Kidney tubule cell (primary cell): Measurements from ENCODE around the gene SLC6A14.
A peak's percentile ranks its signal among the peaks of the same experiment; 100 is the strongest.

Source experiments
- DNase-seq: peaks from one replicate; pipeline ENCODE4 v3.0.0-alpha.2; 2018; ENCODE audit warnings: low spot score

The SLC6A14 gene, protein sequence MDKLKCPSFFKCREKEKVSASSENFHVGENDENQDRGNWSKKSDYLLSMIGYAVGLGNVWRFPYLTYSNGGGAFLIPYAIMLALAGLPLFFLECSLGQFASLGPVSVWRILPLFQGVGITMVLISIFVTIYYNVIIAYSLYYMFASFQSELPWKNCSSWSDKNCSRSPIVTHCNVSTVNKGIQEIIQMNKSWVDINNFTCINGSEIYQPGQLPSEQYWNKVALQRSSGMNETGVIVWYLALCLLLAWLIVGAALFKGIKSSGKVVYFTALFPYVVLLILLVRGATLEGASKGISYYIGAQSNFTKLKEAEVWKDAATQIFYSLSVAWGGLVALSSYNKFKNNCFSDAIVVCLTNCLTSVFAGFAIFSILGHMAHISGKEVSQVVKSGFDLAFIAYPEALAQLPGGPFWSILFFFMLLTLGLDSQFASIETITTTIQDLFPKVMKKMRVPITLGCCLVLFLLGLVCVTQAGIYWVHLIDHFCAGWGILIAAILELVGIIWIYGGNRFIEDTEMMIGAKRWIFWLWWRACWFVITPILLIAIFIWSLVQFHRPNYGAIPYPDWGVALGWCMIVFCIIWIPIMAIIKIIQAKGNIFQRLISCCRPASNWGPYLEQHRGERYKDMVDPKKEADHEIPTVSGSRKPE

DNA sequence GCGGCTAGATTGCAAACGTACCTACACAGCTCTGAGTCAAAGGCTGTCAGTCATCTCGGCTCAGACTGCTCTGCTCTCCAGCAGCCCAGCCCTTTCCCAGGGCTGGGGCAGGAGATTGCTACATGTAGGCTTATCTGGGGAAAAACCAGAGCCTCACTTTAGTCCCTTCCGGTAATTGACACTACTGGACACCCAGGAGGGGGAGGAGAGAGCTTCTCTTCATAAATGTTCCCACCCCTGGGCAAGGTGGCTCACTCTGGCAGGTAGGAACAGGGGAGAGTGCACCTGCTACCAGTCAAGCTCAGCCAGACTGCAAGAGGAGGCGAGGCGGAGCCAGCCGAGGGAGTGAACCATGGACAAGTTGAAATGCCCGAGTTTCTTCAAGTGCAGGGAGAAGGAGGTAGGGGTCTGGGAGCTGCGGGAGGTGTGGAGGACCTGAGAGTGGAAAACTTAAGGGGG lies at the start of gene SLC6A14:
Gene SLC6A14 (plus strand): TSS at position 249 of the 459 bp plus-strand sequence. CDS start 104 bp downstream, at position 353.
- peak; percentile 22 for DNase-seq

DNA sequence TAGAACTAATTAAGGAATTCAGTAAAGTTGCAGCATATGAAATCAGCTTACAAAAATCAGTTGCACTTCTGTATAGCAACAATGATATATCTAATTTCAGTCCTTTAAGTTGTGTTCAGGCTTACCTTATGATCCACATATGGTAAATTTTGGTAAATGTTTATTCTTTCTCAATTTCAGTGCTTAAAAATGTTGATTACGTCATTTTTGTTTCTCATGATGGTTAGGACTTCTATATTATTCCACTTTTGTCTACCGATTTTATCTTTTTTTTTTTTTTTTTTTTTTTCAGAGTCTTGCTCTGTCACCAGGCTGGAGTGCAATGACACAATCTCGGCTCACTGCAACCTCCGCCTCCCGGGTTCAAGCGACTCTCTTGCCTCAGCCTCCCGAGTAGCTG lies 40.7 kb upstream of the SLC6A14 start:
- no peak for DNase-seq

DNA sequence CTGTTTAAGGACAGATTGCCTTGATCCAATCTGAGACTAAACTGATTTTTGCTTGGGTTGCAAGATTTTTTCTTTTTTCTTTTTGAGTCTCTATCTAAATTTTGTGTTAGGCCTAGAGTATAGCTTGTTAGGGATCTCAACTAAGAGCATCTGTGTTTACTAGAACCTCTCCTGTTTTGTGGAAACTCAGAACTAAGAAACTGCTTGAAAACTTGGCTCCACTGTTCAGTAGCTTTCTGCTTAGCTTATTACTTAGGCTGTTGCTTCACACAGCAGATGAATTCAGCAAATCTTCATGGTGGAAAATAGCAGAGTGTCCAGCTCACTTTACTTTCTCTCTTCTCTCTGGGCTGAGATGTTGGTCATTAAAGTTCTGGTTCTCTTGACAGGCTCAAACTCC lies 36.7 kb upstream of the SLC6A14 start:
- DNase-seq = no peak

DNA sequence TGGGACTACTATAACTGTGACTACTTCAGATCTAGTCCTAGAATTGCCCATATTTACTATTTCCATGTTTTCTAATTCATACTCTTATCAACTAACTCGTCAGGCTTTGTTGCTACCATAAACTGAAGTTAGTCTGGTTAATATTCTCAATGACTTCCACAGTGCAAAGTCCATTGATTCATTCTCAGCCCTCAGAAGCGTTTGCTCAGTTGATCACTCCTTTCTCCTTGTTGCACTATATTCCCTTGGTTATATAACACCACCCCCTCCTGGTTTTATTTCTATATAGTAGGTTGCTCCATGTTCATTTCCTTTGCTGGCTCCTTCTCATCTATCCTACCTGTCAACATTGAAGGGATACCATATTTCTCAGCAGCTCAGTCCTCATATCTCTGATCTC lies 27.2 kb upstream of the SLC6A14 start:
- DNase-seq = no peak

DNA sequence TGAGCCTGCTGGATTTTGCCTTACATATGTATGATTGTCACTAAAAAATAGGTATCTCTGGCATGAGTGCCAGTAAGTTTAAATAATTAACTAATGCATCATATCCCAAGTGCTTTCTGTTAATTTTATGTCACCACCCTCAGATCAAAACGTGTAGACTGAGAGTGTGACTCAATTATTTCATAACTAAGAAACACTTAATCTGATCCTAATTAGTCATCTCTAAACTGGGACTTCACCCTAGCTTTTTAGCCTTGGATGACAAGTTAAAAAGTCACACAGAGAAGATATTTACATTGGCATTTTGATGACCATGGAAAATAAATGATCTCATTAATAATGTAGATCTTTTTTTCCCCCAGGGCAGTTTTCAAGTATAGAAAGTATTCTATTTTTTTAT lies 23.1 kb upstream of the SLC6A14 start:
- peak; percentile 35 for DNase-seq

DNA sequence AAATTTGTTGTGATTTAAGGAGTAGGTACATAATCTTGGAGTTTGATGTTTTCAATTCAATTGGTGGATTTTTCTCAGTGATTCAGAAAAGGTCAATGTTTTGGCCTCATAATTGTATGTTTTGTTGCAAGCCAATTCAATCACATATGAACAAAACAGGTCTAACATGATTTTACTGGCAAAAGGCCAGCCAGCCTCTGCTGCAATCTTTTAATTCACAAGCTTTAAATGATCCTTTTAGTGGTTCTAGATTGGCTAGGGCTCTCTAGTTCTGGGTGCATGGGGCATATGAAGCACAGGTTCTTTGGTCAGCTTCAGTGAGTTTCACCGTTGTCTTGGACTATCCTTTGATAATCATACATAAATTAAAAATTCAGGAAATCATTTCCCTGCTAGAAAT lies 19.2 kb upstream of the SLC6A14 start:
- no peak for DNase-seq

DNA sequence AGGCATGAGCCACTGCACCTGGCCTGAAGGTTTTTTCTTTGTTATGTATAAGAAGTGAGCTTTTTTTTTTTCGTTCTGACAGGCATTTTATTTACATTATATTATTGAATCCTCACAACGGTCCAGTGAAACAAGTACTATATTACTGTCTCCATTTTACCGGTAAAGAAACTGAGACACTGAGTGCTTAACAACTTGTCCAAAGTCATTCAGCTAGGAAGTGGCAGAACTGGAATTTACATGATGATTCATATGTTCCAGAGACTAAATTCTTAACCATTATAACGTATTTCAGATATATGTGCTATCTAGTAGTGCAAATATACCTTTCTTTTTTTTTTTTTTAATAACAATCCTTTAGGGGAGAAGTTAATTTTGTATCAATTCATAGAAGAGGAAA lies 18.4 kb upstream of the SLC6A14 start:
- DNase-seq = peak; percentile 7

DNA sequence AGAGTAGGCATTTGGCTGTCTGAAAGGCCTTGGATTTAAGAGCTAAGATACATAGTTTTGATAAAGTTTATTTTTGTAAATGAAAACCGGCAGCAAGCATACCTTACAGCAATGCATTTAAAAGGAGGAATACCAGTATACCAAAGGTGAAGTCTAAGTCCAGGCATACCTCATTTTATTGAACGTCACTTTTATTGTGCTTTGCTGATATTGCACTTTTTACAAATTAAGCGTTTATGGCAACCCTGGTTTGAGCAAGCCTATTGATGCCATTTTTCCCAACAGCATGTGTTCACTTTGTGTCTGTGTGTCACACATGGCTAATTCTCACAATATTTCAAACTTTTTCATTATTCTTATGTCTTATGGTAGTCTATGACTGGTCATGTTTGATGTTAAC lies 8.4 kb upstream of the SLC6A14 start:
- DNase-seq = no peak

DNA sequence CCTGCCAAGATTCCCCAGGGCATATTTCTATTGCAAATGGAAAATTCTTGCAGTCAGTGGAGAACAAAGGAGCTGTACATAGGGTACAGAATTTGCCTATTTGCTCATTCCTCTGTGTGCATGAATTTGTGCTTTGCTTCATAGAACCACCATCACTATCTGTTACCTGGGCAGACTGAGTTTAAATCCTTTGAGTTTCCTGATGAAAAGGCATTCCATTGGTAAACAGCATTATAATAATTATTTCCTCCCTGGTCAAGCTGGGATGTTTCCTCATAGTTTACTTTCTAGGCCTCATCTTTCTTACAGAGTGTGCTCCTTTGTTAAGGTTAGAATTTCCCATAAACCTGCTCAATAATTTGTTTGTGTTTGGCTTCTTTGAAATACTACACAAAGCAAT lies 809 bp upstream of the SLC6A14 start:
- no peak for DNase-seq

DNA sequence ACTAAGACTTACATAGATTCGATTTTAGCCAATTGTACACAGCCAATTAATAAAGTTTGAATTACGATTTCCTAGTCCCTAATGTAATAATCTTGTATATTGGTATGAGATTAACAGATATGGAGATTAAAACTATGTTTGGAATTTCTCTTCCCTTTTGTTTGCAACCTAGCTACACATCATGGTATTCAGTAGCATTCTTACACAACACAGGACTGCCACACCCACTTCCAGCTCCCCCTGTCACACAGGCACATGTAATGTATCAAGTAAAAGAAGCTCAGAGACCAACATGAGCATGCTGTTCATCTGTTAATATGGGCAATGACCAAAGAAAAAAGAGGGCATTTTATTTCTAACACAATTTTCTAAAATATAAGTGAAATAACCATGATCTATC lies 12.8 kb downstream of the SLC6A14 start:
- DNase-seq = no peak

DNA sequence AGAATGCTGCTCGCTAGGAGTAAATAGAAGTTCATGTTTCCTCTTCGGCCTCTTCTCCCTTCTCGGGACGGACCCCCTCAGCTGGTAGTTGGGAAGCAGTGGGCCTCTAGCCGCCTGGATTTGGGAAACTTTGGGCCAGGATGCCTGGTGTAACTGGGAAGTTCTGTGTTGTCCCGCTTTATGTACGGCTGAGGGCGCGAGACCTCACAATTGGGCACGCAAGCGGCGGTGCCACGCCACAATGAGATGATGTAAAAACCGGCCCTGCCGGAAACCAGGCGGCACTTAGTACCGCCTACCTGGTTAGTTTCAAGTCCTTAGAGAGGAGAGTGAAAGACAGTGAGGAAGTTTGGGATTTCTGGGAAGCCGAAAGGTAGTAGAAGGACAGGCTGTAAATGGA lies 26.4 kb downstream of the SLC6A14 start, which contains the start of gene CT83:
Gene CT83 (minus strand): TSS at position 155 of the 400 bp plus-strand sequence. CDS start 120 bp downstream, at position 35.
- DNase-seq = no peak

DNA sequence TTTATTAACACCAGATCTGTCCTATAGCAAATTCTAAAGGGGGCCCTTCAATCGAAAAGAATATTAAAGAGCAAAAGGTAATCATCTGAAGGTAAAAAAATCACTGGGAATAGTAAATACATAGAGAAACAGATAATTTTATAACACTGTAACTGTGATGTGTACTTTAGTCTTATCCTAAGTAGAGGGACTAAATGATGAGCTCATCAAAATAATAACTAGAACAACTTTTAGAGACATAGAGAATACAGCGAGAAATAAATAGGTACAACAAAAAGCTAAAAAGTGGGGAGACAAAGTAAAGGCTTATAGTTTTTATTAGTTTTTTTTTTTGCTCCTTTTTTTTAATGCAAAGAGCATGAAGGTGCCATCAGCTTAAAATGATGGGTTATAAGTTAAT lies 43.7 kb downstream of the SLC6A14 start:
- DNase-seq = no peak

DNA sequence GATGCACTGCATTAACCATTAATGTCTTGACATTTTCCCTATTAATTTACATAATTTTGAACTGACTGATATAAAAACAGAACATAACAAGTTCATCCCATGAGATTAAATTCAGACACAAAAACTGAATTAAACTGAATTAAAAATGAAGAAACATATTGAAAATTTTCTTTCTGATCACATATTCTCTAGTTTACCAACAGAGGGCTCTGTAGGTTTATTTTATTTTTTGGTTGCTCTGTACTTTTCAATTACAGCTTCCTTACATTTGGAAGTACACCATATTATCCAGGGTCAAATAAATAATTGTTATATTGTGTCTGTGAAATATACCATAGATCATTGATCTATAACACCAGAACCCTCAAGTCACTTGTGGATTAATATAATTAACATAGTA lies 53.7 kb downstream of the SLC6A14 start:
- DNase-seq = peak; percentile 18

DNA sequence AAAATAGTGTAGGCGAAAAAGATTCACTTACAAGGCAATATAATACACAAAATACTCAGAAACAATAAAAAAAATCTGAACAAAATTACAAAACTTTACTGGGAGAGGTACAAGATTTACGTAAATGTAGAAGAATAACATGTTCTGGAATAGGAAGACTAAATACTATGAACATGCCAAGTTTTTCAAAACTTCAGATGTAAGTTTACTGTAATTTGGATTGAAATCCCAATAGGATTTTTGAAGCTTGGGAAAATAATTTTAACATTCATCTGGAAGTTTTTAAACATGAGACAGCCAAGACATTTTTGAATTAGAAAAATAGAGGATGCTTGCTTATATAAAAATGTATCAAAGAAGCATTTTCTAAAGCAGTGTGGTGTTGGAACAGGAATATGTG lies 56.9 kb downstream of the SLC6A14 start:
- DNase-seq = no peak

DNA sequence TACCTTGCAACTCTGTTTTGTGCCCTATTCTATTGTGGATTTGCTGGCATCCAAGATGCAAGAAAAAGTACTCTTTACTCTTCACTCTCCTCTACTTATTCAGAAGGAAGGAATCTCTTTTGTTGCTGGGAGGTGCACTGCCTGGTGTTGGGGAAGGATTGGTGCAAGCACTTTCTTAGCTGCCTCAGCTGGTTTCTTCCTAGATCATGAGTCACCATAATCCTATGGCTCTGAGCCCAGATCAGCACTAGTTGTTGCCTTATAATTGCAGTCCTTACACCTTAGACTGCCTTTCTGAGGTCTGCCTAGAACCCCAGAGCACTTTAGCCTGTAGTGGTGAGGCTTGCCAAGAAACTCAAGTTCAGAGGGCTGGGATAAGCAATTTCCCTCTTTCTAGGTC lies 63.4 kb downstream of the SLC6A14 start:
- DNase-seq = peak; percentile 48
